DMS53 treated with DMSO at 0.1 percent for 48 hours (cell line): Measurements from ENCODE around the gene ANKRD63.

Source experiments
- DNase-seq: peaks from one replicate; lab custom pipeline; 2025; ENCODE audit not compliant: unreplicated experiment; lab: John Stamatoyannopoulos, UW

The ANKRD63 gene

GRCh38 chr15:40258544-40258943 is 24.3 kb downstream of the ANKRD63 start:
- DNase-seq, result no peak

GRCh38 chr15:40257656-40258450 is 25.0 kb downstream of the ANKRD63 start:
- DNase-seq, result no peak

- DNase-seq, result no peak
These were observed 26.1 kb downstream of the ANKRD63 start for GRCh38 chr15:40256638-40257235.

- DNase-seq, result no peak
These were observed 27.8 kb downstream of the ANKRD63 start for GRCh38 chr15:40255033-40255432.

GRCh38 chr15:40254452-40254851 is 28.4 kb downstream of the ANKRD63 start:
- DNase-seq, result no peak

GRCh38 chr15:40253167-40253790 is 29.6 kb downstream of the ANKRD63 start:
- DNase-seq, result no peak

- peak; percentile 18 for DNase-seq
These were observed 30.3 kb downstream of the ANKRD63 start for GRCh38 chr15:40252438-40253166.

GRCh38 chr15:40252141-40252437 is 30.8 kb downstream of the ANKRD63 start:
- no peak for DNase-seq

GRCh38 chr15:40251486-40252140 is 31.3 kb downstream of the ANKRD63 start:
- no peak for DNase-seq

- no peak for DNase-seq
These were observed 31.9 kb downstream of the ANKRD63 start for GRCh38 chr15:40250771-40251483.

- DNase-seq, result no peak
These were observed 32.6 kb downstream of the ANKRD63 start for GRCh38 chr15:40250304-40250656.

- DNase-seq, result no peak
These were observed 33.2 kb downstream of the ANKRD63 start for GRCh38 chr15:40249477-40250303.

- DNase-seq, result no peak
These were observed 34.7 kb downstream of the ANKRD63 start for GRCh38 chr15:40248006-40248783.

GRCh38 chr15:40247406-40247971 is 35.4 kb downstream of the ANKRD63 start:
- DNase-seq, result no peak

- no peak for DNase-seq
These were observed 36.2 kb downstream of the ANKRD63 start for GRCh38 chr15:40246496-40247280.

- DNase-seq, result no peak
These were observed 37.0 kb downstream of the ANKRD63 start for GRCh38 chr15:40245666-40246450.

GRCh38 chr15:40244961-40245523 is 37.8 kb downstream of the ANKRD63 start:
- peak; percentile 71 for DNase-seq
